ENCODE results near the gene MUC2. TPM values are rescaled to one million over a fixed set of nuclear protein-coding genes. Genes with fewer than 3 reads are reported as not detected.

The MUC2 gene
- total RNA-seq, 1 donor from 2014 or later, result not detected

- no peak within 1 kb of the TSS for H3K27ac Mint-ChIP-seq (ENCODE audit: unreplicated experiment)
- no peak within 1 kb of the TSS for H3K27ac ChIP-seq (ENCODE audit: low read depth, low read length)
- H3K27me3 ChIP-seq (ENCODE audit: insufficient read depth, low read length), result no peaks in the 10 kb centered on the region
- no peaks in the 10 kb centered on the region for H3K79me2 ChIP-seq (ENCODE audit: insufficient read depth, low read length)
- H3K27me3 Mint-ChIP-seq (ENCODE audit: low read depth, unreplicated experiment), result peaks cover 11% of the 10 kb centered on the region
- no peaks in the 10 kb centered on the region for H3K4me1 Mint-ChIP-seq (ENCODE audit: low read depth, unreplicated experiment)
- TF ChIP-seq EZH2 (IDR thresholded peaks at IDR 0.05; ENCODE audit: insufficient read depth, low read length), result no peak
- TF ChIP-seq, protein P1, sequence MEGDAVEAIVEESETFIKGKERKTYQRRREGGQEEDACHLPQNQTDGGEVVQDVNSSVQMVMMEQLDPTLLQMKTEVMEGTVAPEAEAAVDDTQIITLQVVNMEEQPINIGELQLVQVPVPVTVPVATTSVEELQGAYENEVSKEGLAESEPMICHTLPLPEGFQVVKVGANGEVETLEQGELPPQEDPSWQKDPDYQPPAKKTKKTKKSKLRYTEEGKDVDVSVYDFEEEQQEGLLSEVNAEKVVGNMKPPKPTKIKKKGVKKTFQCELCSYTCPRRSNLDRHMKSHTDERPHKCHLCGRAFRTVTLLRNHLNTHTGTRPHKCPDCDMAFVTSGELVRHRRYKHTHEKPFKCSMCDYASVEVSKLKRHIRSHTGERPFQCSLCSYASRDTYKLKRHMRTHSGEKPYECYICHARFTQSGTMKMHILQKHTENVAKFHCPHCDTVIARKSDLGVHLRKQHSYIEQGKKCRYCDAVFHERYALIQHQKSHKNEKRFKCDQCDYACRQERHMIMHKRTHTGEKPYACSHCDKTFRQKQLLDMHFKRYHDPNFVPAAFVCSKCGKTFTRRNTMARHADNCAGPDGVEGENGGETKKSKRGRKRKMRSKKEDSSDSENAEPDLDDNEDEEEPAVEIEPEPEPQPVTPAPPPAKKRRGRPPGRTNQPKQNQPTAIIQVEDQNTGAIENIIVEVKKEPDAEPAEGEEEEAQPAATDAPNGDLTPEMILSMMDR (IDR thresholded peaks at IDR 0.05; ENCODE audit: insufficient read depth, low read depth, low read length), result no peak
- peaks cover 4% of the 10 kb centered on the region for H4K20me1 ChIP-seq (ENCODE audit: insufficient read depth, low read length)
- H3K36me3 Mint-ChIP-seq (ENCODE audit: low read depth, unreplicated experiment), result peaks cover 2% of the 10 kb centered on the region
- DNase-seq (ENCODE audit: low read depth) (no peak), FAIRE-seq (no peak)
- H3K4me2 ChIP-seq (ENCODE audit: low read length), result no peak within 1 kb of the TSS
- H3K4me3 Mint-ChIP-seq (ENCODE audit: unreplicated experiment), result no peak within 1 kb of the TSS
- no peak within 1 kb of the TSS for H3K9ac ChIP-seq (ENCODE audit: low read length)
- peaks cover 2% of the 10 kb centered on the region for H3K9me3 Mint-ChIP-seq (ENCODE audit: unreplicated experiment)
- no peak within 1 kb of the TSS for H3K4me3 ChIP-seq (ENCODE audit: insufficient read depth, low read depth, low read length)
- H3K36me3 ChIP-seq (ENCODE audit: insufficient read depth, low read length), result no peaks in the 10 kb centered on the region
- H3K4me1 ChIP-seq (ENCODE audit: insufficient read depth, low read length), result no peaks in the 10 kb centered on the region
- H3K9me3 ChIP-seq (ENCODE audit: insufficient read depth, low read depth, low read length), result no peaks in the 10 kb centered on the region
- H2AFZ ChIP-seq (ENCODE audit: low read depth, low read length), result no peak within 1 kb of the TSS
Measured at GRCh38 chr11:1036303-1036923, 38.3 kb upstream of the MUC2 start, which contains the start of gene MUC6. MUC6 (minus strand) TSS chr11:1036718; CDS start chr11:1036655, 63 bp downstream.

DNA sequence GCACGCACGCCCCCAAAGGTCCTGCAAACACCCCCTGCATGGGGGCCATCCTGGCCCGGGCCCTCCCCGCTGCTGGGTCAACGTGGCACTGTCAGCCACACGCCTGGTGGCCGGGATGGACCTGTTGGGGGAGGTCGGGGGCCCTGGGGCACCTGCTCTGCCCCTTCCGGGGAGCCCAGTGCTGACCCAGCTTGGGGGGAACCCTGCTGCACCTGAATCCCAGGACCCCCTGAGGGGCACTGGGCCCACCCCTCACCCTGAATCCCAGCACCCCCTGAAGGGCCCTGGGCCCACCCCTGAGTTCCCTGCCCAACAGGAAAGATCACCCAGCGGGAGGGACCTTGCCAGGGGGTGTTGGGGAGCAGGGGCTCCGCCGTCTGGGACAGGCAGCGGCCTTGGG, 37.7 kb upstream of the MUC2 start:
- Mint-ChIP-seq H3K27ac (ENCODE audit: unreplicated experiment) (no peak overlapping the region), H3K4me3 (ENCODE audit: unreplicated experiment) (no peak overlapping the region), H3K4me1 (ENCODE audit: low read depth, unreplicated experiment) (no peaks in the 10 kb centered on the region), H3K27me3 (ENCODE audit: low read depth, unreplicated experiment) (peaks cover 13% of the 10 kb centered on the region), H3K9me3 (ENCODE audit: unreplicated experiment) (peaks cover 2% of the 10 kb centered on the region), H3K36me3 (ENCODE audit: low read depth, unreplicated experiment) (peaks cover 2% of the 10 kb centered on the region)
- Histone ChIP-seq H3K27me3 (ENCODE audit: insufficient read depth, low read length) (no peaks in the 10 kb centered on the region), H3K4me1 (ENCODE audit: insufficient read depth, low read length) (no peaks in the 10 kb centered on the region), H3K4me2 (ENCODE audit: low read length) (no peak overlapping the region), H3K36me3 (ENCODE audit: insufficient read depth, low read length) (no peaks in the 10 kb centered on the region), H3K4me3 (ENCODE audit: insufficient read depth, low read depth, low read length) (no peak overlapping the region), H3K79me2 (ENCODE audit: insufficient read depth, low read length) (no peaks in the 10 kb centered on the region), H4K20me1 (ENCODE audit: insufficient read depth, low read length) (peaks cover 4% of the 10 kb centered on the region), H2AFZ (ENCODE audit: low read depth, low read length) (no peak overlapping the region), H3K9me3 (ENCODE audit: insufficient read depth, low read depth, low read length) (no peaks in the 10 kb centered on the region), H3K27ac (ENCODE audit: low read depth, low read length) (no peak overlapping the region), H3K9ac (ENCODE audit: low read length) (no peak overlapping the region)
- FAIRE-seq (no peak), DNase-seq (ENCODE audit: low read depth) (no peak)
- TF ChIP-seq EZH2 (IDR thresholded peaks at IDR 0.05; ENCODE audit: insufficient read depth, low read length), result no peak
- TF ChIP-seq, protein P1 (IDR thresholded peaks at IDR 0.05; ENCODE audit: insufficient read depth, low read depth, low read length), result no peak

DNA sequence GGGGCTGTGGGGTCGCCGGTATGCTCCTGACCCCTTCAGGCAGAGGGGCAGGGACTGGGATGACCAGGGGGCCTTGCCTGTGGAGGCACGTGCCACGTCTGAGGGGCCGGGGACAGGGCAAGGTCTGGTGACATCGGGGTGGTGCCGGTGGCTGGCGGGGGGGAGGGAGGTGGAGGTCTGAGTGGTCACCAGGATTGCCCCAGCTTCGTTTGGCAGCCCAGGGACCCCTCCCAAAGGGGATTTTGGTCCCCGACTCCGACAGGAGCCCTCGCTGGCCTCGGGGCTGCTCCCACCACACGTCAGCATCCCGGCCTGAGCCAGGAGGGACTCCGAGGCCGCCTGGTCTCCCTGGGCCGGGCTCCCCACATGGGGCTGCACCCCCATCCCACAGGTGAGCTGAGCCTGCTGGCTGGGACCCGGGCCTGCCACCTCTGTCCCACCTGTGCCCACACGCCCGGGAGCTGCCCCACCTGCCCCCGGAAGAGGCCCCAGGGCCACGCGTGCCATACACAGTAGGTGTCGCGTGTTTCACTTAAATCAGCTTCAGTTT, 37.1 kb upstream of the MUC2 start:
- no peak overlapping the region for H2AFZ ChIP-seq (ENCODE audit: low read depth, low read length)
- Mint-ChIP-seq H3K36me3 (ENCODE audit: low read depth, unreplicated experiment) (no peaks in the 10 kb centered on the region), H3K27ac (ENCODE audit: unreplicated experiment) (no peak overlapping the region), H3K4me1 (ENCODE audit: low read depth, unreplicated experiment) (no peaks in the 10 kb centered on the region), H3K4me3 (ENCODE audit: unreplicated experiment) (no peak overlapping the region), H3K27me3 (ENCODE audit: low read depth, unreplicated experiment) (peaks cover 9% of the 10 kb centered on the region), H3K9me3 (ENCODE audit: unreplicated experiment) (peaks cover 2% of the 10 kb centered on the region)
- DNase-seq (ENCODE audit: low read depth) (no peak), FAIRE-seq (no peak)
- no peak overlapping the region for H3K27ac ChIP-seq (ENCODE audit: low read depth, low read length)
- no peak for TF ChIP-seq EZH2 (IDR thresholded peaks at IDR 0.05; ENCODE audit: insufficient read depth, low read length)
- TF ChIP-seq, protein P1 (IDR thresholded peaks at IDR 0.05; ENCODE audit: insufficient read depth, low read depth, low read length), result no peak
- H3K27me3 ChIP-seq (ENCODE audit: insufficient read depth, low read length), result no peaks in the 10 kb centered on the region
- no peak overlapping the region for H3K4me2 ChIP-seq (ENCODE audit: low read length)
- H4K20me1 ChIP-seq (ENCODE audit: insufficient read depth, low read length), result no peaks in the 10 kb centered on the region
- H3K9ac ChIP-seq (ENCODE audit: low read length), result no peak overlapping the region
- no peaks in the 10 kb centered on the region for H3K9me3 ChIP-seq (ENCODE audit: insufficient read depth, low read depth, low read length)
- no peaks in the 10 kb centered on the region for H3K36me3 ChIP-seq (ENCODE audit: insufficient read depth, low read length)
- no peaks in the 10 kb centered on the region for H3K79me2 ChIP-seq (ENCODE audit: insufficient read depth, low read length)
- H3K4me1 ChIP-seq (ENCODE audit: insufficient read depth, low read length), result no peaks in the 10 kb centered on the region
- no peak overlapping the region for H3K4me3 ChIP-seq (ENCODE audit: insufficient read depth, low read depth, low read length)

Data from astrocyte (in vitro differentiated cells and primary cell).